ENCODE results near the gene HNRNPA1L2.
"Not testable (repeated sequence)": the region's sequence is repeated elsewhere in the genome, so short reads cannot be mapped to it uniquely, and the experiment has no call there.

Gene HNRNPA1L2

GRCh38 chr13:52642131-52642530 lies at the start of gene HNRNPA1L2:
Gene HNRNPA1L2, plus strand, starts transcription at chr13:52642431. Its CDS starts 62 bp downstream, at chr13:52642493.
- DNase-seq = no peak

GRCh38 chr13:52593175-52593574 lies 49.1 kb upstream of the HNRNPA1L2 start:
- DNase-seq = not testable (repeated sequence)

GRCh38 chr13:52593812-52594211 lies 48.4 kb upstream of the HNRNPA1L2 start:
- DNase-seq = not testable (repeated sequence)

- not testable (repeated sequence) for DNase-seq
Observed at GRCh38 chr13:52594295-52594694, 47.9 kb upstream of the HNRNPA1L2 start.

- no peak for DNase-seq
Observed at GRCh38 chr13:52597676-52598075, 44.6 kb upstream of the HNRNPA1L2 start.

- no peak for DNase-seq
Observed at GRCh38 chr13:52599037-52599847, 43.0 kb upstream of the HNRNPA1L2 start.

- DNase-seq = no peak
Observed at GRCh38 chr13:52599848-52600603, 42.2 kb upstream of the HNRNPA1L2 start.

- DNase-seq = no peak
Observed at GRCh38 chr13:52600666-52601065, 41.6 kb upstream of the HNRNPA1L2 start.

GRCh38 chr13:52603316-52603715 lies 38.9 kb upstream of the HNRNPA1L2 start:
- not testable (repeated sequence) for DNase-seq

GRCh38 chr13:52606126-52606525 lies 36.1 kb upstream of the HNRNPA1L2 start:
- not testable (repeated sequence) for DNase-seq

- not testable (repeated sequence) for DNase-seq
Observed at GRCh38 chr13:52606795-52607194, 35.4 kb upstream of the HNRNPA1L2 start.

- not testable (repeated sequence) for DNase-seq
Observed at GRCh38 chr13:52608184-52608583, 34.0 kb upstream of the HNRNPA1L2 start.

- DNase-seq = peak; percentile 7
Observed at GRCh38 chr13:52609013-52609606, 33.1 kb upstream of the HNRNPA1L2 start.

- DNase-seq = not testable (repeated sequence)
Observed at GRCh38 chr13:52610158-52610557, 32.1 kb upstream of the HNRNPA1L2 start.

- DNase-seq = no peak
Observed at GRCh38 chr13:52615134-52615801, 27.0 kb upstream of the HNRNPA1L2 start.

GRCh38 chr13:52615812-52616211 lies 26.4 kb upstream of the HNRNPA1L2 start:
- DNase-seq = no peak

GRCh38 chr13:52617070-52618060 lies 24.9 kb upstream of the HNRNPA1L2 start:
- DNase-seq = peak; percentile 82

GRCh38 chr13:52631083-52631690 lies 11.0 kb upstream of the HNRNPA1L2 start:
- not testable (repeated sequence) for DNase-seq

GRCh38 chr13:52638666-52639328 lies 3.4 kb upstream of the HNRNPA1L2 start:
- DNase-seq = no peak

GRCh38 chr13:52644108-52644507 lies 1.9 kb downstream of the HNRNPA1L2 start:
- DNase-seq = no peak

GRCh38 chr13:52646967-52647366 lies 4.7 kb downstream of the HNRNPA1L2 start:
- no peak for DNase-seq
